Cardiac fibroblast (primary cell): ENCODE measurements around the gene TMTC2.
"Not testable (repeated sequence)": the region's sequence is repeated elsewhere in the genome, so short reads cannot be mapped to it uniquely, and the experiment has no call there.

Experiments used
- DNase-seq, 2 donors: peaks; one replicate each; pipeline versions ENCODE4 v3.0.0 to v3.0.0-alpha.2; 2010; ENCODE audit warnings: low read depth in 2 of 2
- H3K4me3 ChIP-seq, 2 donors: replicated peaks in 1 of 2; 1 replicate in 1 of 2; 2 replicates in 1 of 2; pipeline ENCODE4 v1.5.1; 2011; ENCODE audit warnings: low read depth in 2 of 2, low read length in 2 of 2, mild to moderate bottlenecking in 2 of 2, moderate library complexity in 1 of 2
- CTCF ChIP-seq: IDR thresholded peaks from one replicate; pipeline ENCODE4 v1.5.1; 2011; ENCODE audit warnings: low read depth, mild to moderate bottlenecking, low read length, inconsistent platforms

TMTC2 gene

GRCh38 chr12:83106873-83107272 lies 420.2 kb downstream of the TMTC2 start:
- no peak overlapping the region for H3K4me3 ChIP-seq
- TF ChIP-seq CTCF: no peak
- no peak for DNase-seq

GRCh38 chr12:83110424-83110823 lies 423.7 kb downstream of the TMTC2 start:
- no peak overlapping the region for H3K4me3 ChIP-seq
- no peak for DNase-seq
- no peak for TF ChIP-seq CTCF

- no peak overlapping the region for H3K4me3 ChIP-seq
- no peak for TF ChIP-seq CTCF
- no peak for DNase-seq
These were observed 427.2 kb downstream of the TMTC2 start for GRCh38 chr12:83113945-83114344.

- no peak for TF ChIP-seq CTCF
- no peak overlapping the region for H3K4me3 ChIP-seq
- no peak for DNase-seq
These were observed 428.3 kb downstream of the TMTC2 start for GRCh38 chr12:83114966-83115365.

GRCh38 chr12:83117926-83118325 lies 431.2 kb downstream of the TMTC2 start:
- DNase-seq, H3K4me3 ChIP-seq: not testable (repeated sequence)

GRCh38 chr12:83121897-83122622 lies 435.4 kb downstream of the TMTC2 start:
- no peak for TF ChIP-seq CTCF
- H3K4me3 ChIP-seq: no peak overlapping the region
- no peak for DNase-seq

GRCh38 chr12:83122623-83122934 lies 435.9 kb downstream of the TMTC2 start:
- DNase-seq: no peak
- no peak for TF ChIP-seq CTCF
- H3K4me3 ChIP-seq: no peak overlapping the region
